HEK293 (cell line): ENCODE data around the gene RSPO1.
A peak's percentile ranks its signal among the peaks of the same experiment; 100 is the strongest.

Experiments used
- CTCF ChIA-PET: fragments of 350-600 bp; formaldehyde crosslinking; extraction: SDS; loops from one replicate; lab custom pipeline; 2021; ENCODE audit warnings: antibody characterized with exemption; lab: Yijun Ruan, JAX
- POLR2A ChIA-PET: fragments of 300-600 bp; formaldehyde crosslinking; extraction: SDS; loops from one replicate; lab custom pipeline; 2020; ENCODE audit warnings: antibody characterized with exemption, inconsistent platforms; lab: Yijun Ruan, JAX
- H3K27ac ChIP-seq: fragments of 200-500 bp; sonication (Bioruptor generic); 2 replicates; pipeline ENCODE4 v1.5.1; 2014; ENCODE audit warnings: low read depth, low read length, control low read depth, inconsistent platforms; ENCODE audit errors: extremely low read depth
- H3K36me3 ChIP-seq, 2 experiments: fragments of 200-500 bp in 1 of 2; sonication (Bioruptor generic) in 1 of 2; 1 replicate in 1 of 2; 2 replicates in 1 of 2; pipeline ENCODE4 v1.5.1; 2014 to 2017; ENCODE audit warnings: inconsistent platforms in 2 of 2, low read length in 2 of 2; ENCODE audit not compliant: control insufficient read depth in 2 of 2, insufficient read depth in 1 of 2
- H3K4me1 ChIP-seq: fragments of 200-500 bp; sonication (Bioruptor generic); 2 replicates; pipeline ENCODE4 v1.5.1; 2014; ENCODE audit warnings: mild to moderate bottlenecking, low read length, inconsistent platforms; ENCODE audit not compliant: control insufficient read depth, insufficient read depth
- H3K4me3 ChIP-seq: 2 replicates; pipeline ENCODE4 v1.5.1; 2011; ENCODE audit warnings: low read depth, mild to moderate bottlenecking, control low read depth, low read length, moderate library complexity
- H3K9me3 ChIP-seq: fragments of 200-500 bp; sonication (Bioruptor generic); 2 replicates; pipeline ENCODE4 v1.5.1; 2014; ENCODE audit warnings: low read depth, low read length, inconsistent platforms; ENCODE audit not compliant: control insufficient read depth, insufficient read depth
- HOXD13 ChIP-seq: sonication (generic); formaldehyde crosslinking; IDR thresholded peaks from 2 replicates; pipeline ENCODE4 v1.8.0; 2022; ENCODE audit warnings: missing genetic modification reagents, borderline replicate concordance
- PRDM1 ChIP-seq: fragments of 450-650 bp; formaldehyde crosslinking; IDR thresholded peaks from 2 replicates; pipeline ENCODE4; 2016; ENCODE audit warnings: missing biosample characterization, missing genetic modification characterization
- ZBTB17 ChIP-seq: fragments of 450-650 bp; formaldehyde crosslinking; IDR thresholded peaks from 2 replicates; pipeline ENCODE4 v1.5.1; 2016; ENCODE audit warnings: missing biosample characterization, missing genetic modification characterization
- ZBTB26 ChIP-seq: fragments of 450-650 bp; formaldehyde crosslinking; optimal IDR thresholded peaks from 2 replicates; pipeline ENCODE3; 2016; ENCODE audit warnings: missing biosample characterization, mild to moderate bottlenecking, missing genetic modification characterization
- ZBTB48 ChIP-seq: fragments of 450-650 bp; formaldehyde crosslinking; IDR thresholded peaks from 2 replicates; pipeline ENCODE4 v1.5.1; 2016; ENCODE audit warnings: missing biosample characterization, missing genetic modification characterization
- ZIC2 ChIP-seq: fragments of 450-650 bp; formaldehyde crosslinking; IDR thresholded peaks from 2 replicates; pipeline ENCODE4 v1.5.1; 2016; ENCODE audit warnings: missing biosample characterization, missing genetic modification characterization
- ZNF10 ChIP-seq: fragments of 450-650 bp; formaldehyde crosslinking; IDR thresholded peaks from 2 replicates; pipeline ENCODE4 v1.5.1; 2017; ENCODE audit warnings: missing biosample characterization, missing genetic modification characterization
- ZNF239 ChIP-seq: fragments of 450-650 bp; formaldehyde crosslinking; IDR thresholded peaks from 2 replicates; pipeline ENCODE4 v1.5.1; 2016; ENCODE audit warnings: missing biosample characterization, missing genetic modification characterization
- ZNF391 ChIP-seq: fragments of 450-650 bp; formaldehyde crosslinking; IDR thresholded peaks from 2 replicates; pipeline ENCODE4 v1.5.1; 2016; ENCODE audit warnings: low read depth, missing biosample characterization, missing genetic modification characterization, borderline replicate concordance
- ZNF48 ChIP-seq: fragments of 450-650 bp; formaldehyde crosslinking; IDR thresholded peaks from 2 replicates; pipeline ENCODE4 v1.5.1; 2016; ENCODE audit warnings: missing biosample characterization, missing genetic modification characterization
- ZNF488 ChIP-seq: fragments of 450-650 bp; formaldehyde crosslinking; IDR thresholded peaks from 2 replicates; pipeline ENCODE4 v1.5.1; 2016; ENCODE audit warnings: missing biosample characterization, missing genetic modification characterization
- ZNF518A ChIP-seq: fragments of 450-650 bp; formaldehyde crosslinking; conservative IDR thresholded peaks from 2 replicates; pipeline ENCODE4 v1.5.1; 2016; ENCODE audit warnings: low read depth, missing biosample characterization, missing genetic modification characterization
- ZNF664 ChIP-seq: fragments of 450-650 bp; formaldehyde crosslinking; IDR thresholded peaks from 2 replicates; pipeline ENCODE4 v1.5.1; 2016; ENCODE audit warnings: missing biosample characterization, missing genetic modification characterization
- ZNF768 ChIP-seq: fragments of 450-650 bp; formaldehyde crosslinking; IDR thresholded peaks from 2 replicates; pipeline ENCODE4 v1.5.1; 2018; ENCODE audit warnings: missing biosample characterization, mild to moderate bottlenecking, missing genetic modification characterization

RSPO1 gene

GRCh38 chr1:37641059-37641458 lies 6.4 kb upstream of the RSPO1 start:
- ChIA-PET CTCF (interaction anchor here (0.6 to 2.9 kb wide), 3 partner anchors 38 to 638 kb away, joined by 3 to 13 read pairs (median 3); no protein-coding TSS in a partner anchor), POLR2A (no interaction called here)
- Histone ChIP-seq H3K27ac (no peak overlapping the region), H3K36me3 (no peaks in the 10 kb centered on the region), H3K4me1 (no peaks in the 10 kb centered on the region), H3K9me3 (no peaks in the 10 kb centered on the region), H3K4me3 (no peak overlapping the region)
- TF ChIP-seq ZNF48 (tag by site-specific recombination) (no peak), ZNF10 (peak; percentile 86; the same call in 1 of the 2 replicates)

- Histone ChIP-seq H3K9me3 (no peaks in the 10 kb centered on the region), H3K36me3 (no peaks in the 10 kb centered on the region), H3K4me1 (no peaks in the 10 kb centered on the region), H3K4me3 (no peak overlapping the region), H3K27ac (no peak overlapping the region)
- POLR2A ChIA-PET = no interaction called here
- TF ChIP-seq ZNF518A (tag by site-specific recombination) (no peak), ZNF664 (tag by site-specific recombination) (peak; percentile 62; the same call in 1 of the 2 replicates), ZNF488 (no peak), ZNF768 (peak; percentile 42; the same call in 1 of the 2 replicates), ZNF239 (tag by site-specific recombination) (no peak)
- CTCF ChIA-PET = interaction anchor here (0.7 kb wide), 1 partner anchor 42 kb away, joined by 4 read pairs; no protein-coding TSS in a partner anchor
These were observed 1.7 kb upstream of the RSPO1 start for GRCh38 chr1:37636435-37636834.

- CTCF ChIA-PET = interaction anchor here (0.9 to 2.0 kb wide), 3 partner anchors 30 to 47 kb away, joined by 3 to 7 read pairs (median 5); no protein-coding TSS in a partner anchor
- POLR2A ChIA-PET = no interaction called here
- Histone ChIP-seq H3K4me3 (no peak overlapping the region; the same call in 1 of the 2 replicates), H3K4me1 (no peaks in the 10 kb centered on the region), H3K27ac (no peak overlapping the region), H3K36me3 (no peaks in the 10 kb centered on the region), H3K9me3 (no peaks in the 10 kb centered on the region)
- no peak for TF ChIP-seq ZNF391
- TF ChIP-seq ZBTB48 (tag by site-specific recombination) = 0 out of 2 replicates have a peak, but pooled peaks have one; percentile 25
- TF ChIP-seq ZNF768 = peak; percentile 57; the same call in 1 of the 2 replicates
- TF ChIP-seq ZIC2 (tag by site-specific recombination) = no peak
- TF ChIP-seq ZBTB17 = peak; percentile 17
- peak; percentile 70; the same call in 1 of the 2 replicates for TF ChIP-seq PRDM1
- TF ChIP-seq HOXD13 (CRISPR knock-in tag) = no peak
- TF ChIP-seq ZBTB26 (tag by site-specific recombination) = no peak
These were observed 555 bp upstream of the RSPO1 start for GRCh38 chr1:37634992-37635902.
